Liver (tissue), 3 donors: Measurements from ENCODE around the gene ERICH6.

Experiments used
- EGR1 ChIP-seq, 2 donors: IDR thresholded peaks; 2 replicates each; pipeline ENCODE4 v1.6.1; 2016 to 2018; ENCODE audit warnings: antibody characterized with exemption in 2 of 2, low read depth in 2 of 2
- GABPA ChIP-seq, 2 donors: IDR thresholded peaks in 1 of 2; conservative IDR thresholded peaks in 1 of 2; 2 replicates each; pipeline ENCODE4 v1.6.1; 2016; ENCODE audit warnings: antibody characterized with exemption in 2 of 2, mild to moderate bottlenecking in 1 of 2, moderate library complexity in 1 of 2
- RXRA ChIP-seq, 2 donors: IDR thresholded peaks; 2 replicates each; pipeline ENCODE4 v1.6.1; 2017 to 2018; ENCODE audit warnings: antibody characterized with exemption in 2 of 2, mild to moderate bottlenecking in 1 of 2
- SP1 ChIP-seq: IDR thresholded peaks from 2 replicates; pipeline ENCODE4 v1.6.1; 2018; ENCODE audit warnings: antibody characterized with exemption, mild to moderate bottlenecking
- YY1 ChIP-seq: IDR thresholded peaks from 2 replicates; pipeline ENCODE4 v1.6.1; 2016; ENCODE audit warnings: antibody characterized with exemption, mild to moderate bottlenecking
- TF ChIP-seq, protein P1 (sequence below): fragments of 150-350 bp; IDR thresholded peaks from 2 replicates; pipeline ENCODE4 v1.5.1; 2017; ENCODE audit warnings: improper control_type of control experiment, low read depth, low read length; ENCODE audit not compliant: missing input control
- TF ChIP-seq, protein P2 (sequence below): IDR thresholded peaks from 2 replicates; pipeline ENCODE4 v1.6.1; 2016; ENCODE audit warnings: antibody characterized with exemption
- donor health status: healthy.
- donor health status: healthy.

DNA sequence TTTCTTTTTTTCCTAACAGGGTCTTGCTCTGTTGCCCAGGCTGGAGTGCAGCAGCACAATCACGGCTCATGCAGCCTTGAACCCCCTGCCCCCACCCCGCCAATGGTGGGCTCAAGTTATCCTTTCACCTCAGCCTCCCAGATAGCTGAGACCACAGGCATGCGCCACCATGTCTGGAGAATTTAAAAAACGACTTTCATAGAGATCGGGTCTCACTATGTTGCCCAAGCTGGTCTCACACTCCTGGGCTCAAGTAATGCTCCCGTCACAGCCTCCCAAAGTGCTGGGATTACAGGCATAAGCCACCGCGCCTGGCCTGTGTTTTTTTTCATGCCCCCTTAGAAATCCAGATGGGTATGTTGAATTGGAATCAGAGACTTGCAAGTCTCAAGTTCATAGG is 40.3 kb downstream of the ERICH6 start:
- TF ChIP-seq EGR1 (IDR thresholded peaks at IDR 0.05; ENCODE audit: low read depth in 2 of 2) (no peak), GABPA (IDR thresholded peaks at IDR 0.05 in 1 of 2, conservative IDR thresholded peaks at IDR 0.05 in 1 of 2) (no peak), YY1 (no peak), SP1 (no peak), RXRA (IDR thresholded peaks at IDR 0.05) (no peak)
- TF ChIP-seq, protein P1, sequence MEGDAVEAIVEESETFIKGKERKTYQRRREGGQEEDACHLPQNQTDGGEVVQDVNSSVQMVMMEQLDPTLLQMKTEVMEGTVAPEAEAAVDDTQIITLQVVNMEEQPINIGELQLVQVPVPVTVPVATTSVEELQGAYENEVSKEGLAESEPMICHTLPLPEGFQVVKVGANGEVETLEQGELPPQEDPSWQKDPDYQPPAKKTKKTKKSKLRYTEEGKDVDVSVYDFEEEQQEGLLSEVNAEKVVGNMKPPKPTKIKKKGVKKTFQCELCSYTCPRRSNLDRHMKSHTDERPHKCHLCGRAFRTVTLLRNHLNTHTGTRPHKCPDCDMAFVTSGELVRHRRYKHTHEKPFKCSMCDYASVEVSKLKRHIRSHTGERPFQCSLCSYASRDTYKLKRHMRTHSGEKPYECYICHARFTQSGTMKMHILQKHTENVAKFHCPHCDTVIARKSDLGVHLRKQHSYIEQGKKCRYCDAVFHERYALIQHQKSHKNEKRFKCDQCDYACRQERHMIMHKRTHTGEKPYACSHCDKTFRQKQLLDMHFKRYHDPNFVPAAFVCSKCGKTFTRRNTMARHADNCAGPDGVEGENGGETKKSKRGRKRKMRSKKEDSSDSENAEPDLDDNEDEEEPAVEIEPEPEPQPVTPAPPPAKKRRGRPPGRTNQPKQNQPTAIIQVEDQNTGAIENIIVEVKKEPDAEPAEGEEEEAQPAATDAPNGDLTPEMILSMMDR, result no peak
- TF ChIP-seq, protein P2, sequence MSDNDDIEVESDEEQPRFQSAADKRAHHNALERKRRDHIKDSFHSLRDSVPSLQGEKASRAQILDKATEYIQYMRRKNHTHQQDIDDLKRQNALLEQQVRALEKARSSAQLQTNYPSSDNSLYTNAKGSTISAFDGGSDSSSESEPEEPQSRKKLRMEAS, result no peak
